K562 (cell line): ENCODE data around the gene COA5. TPM values are rescaled to one million over a fixed set of nuclear protein-coding genes. Genes with fewer than 3 reads are reported as not detected.

Experiments used
- ATAC-seq: fragments of 200-7000 bp; cut with Tn5 transposase; 3 replicates; pipeline ENCODE4 v1.9.1; 2020; ENCODE audit warnings: moderate library complexity
- BruUV-seq: library from RNA; stranded (reverse); fragments of 400-500 nt; replicated peaks from 2 replicates; lab custom pipeline; 2021; lab: Mats Ljungman, UMichigan
- CTCF ChIA-PET: fragments of 300-600 bp; formaldehyde crosslinking; extraction: SDS; loops from one replicate; lab custom pipeline; 2021; ENCODE audit warnings: low intra/inter-chr PET ratio; lab: Yijun Ruan, JAX
- POLR2A ChIA-PET: fragments of 300-600, 350-650 bp; sonication (Branson Sonifier 250); formaldehyde crosslinking; extraction: SDS; loops from one replicate; lab custom pipeline; 2021; ENCODE audit warnings: antibody characterized with exemption, inconsistent platforms; lab: Yijun Ruan, JAX
- DNase-seq, 4 experiments: peaks; one replicate each; pipeline versions ENCODE4 v3.0.0 to v3.0.0-alpha.2; 2011 to 2018; ENCODE audit warnings: low spot score in 3 of 4, mixed read lengths in 3 of 4; ENCODE audit errors: extremely low read depth in 1 of 4
- FAIRE-seq: peaks from 2 replicates; lab custom pipeline; 2011; peaks lifted over from hg19 to GRCh38; lab: Jason Lieb, UNC
- H2AFZ ChIP-seq: 2 replicates; pipeline ENCODE4 v1.6.0; 2011; ENCODE audit warnings: low read depth, low read length, control low read depth, inconsistent platforms
- H3K27ac ChIP-seq: fragments of 200-600 bp; 3 replicates; pipeline ENCODE4 v1.8.0; 2011; ENCODE audit warnings: low read depth, mild to moderate bottlenecking, control low read depth, inconsistent platforms, low read length, moderate library complexity, mixed read lengths; ENCODE audit errors: extremely low read depth
- H3K27me3 ChIP-seq, 2 experiments: fragments of 300-600 bp in 1 of 2; 2 replicates in 1 of 2; 3 replicates in 1 of 2; pipeline versions ENCODE4 v1.6.0 to v1.8.0; 2011; ENCODE audit warnings: inconsistent platforms in 2 of 2, low read length in 2 of 2, mild to moderate bottlenecking in 1 of 2, mixed read lengths in 1 of 2, moderate library complexity in 1 of 2; ENCODE audit not compliant: control insufficient read depth in 2 of 2, insufficient read depth in 2 of 2
- H3K36me3 ChIP-seq: fragments of 300-600 bp; 3 replicates; pipeline ENCODE4 v1.8.0; 2011; ENCODE audit warnings: mild to moderate bottlenecking, low read length, inconsistent platforms; ENCODE audit not compliant: control insufficient read depth, insufficient read depth
- H3K4me1 ChIP-seq, 2 experiments: fragments of 200-600 bp in 1 of 2; replicated peaks in 1 of 2; 2 replicates in 1 of 2; 3 replicates in 1 of 2; pipeline versions ENCODE4 v1.5.1 to v1.8.0; 2011; ENCODE audit warnings: inconsistent platforms in 2 of 2, low read length in 2 of 2, mild to moderate bottlenecking in 1 of 2, mixed read lengths in 1 of 2, moderate library complexity in 1 of 2; ENCODE audit not compliant: control insufficient read depth in 2 of 2, insufficient read depth in 2 of 2
- H3K4me2 ChIP-seq: 2 replicates; pipeline ENCODE4 v1.6.1; 2011; ENCODE audit warnings: low read length, control low read depth, inconsistent platforms, mixed read lengths; ENCODE audit not compliant: insufficient read depth
- H3K4me3 ChIP-seq: fragments of 200-600 bp; sonication (generic), shearing (Covaris generic); 2 replicates; pipeline ENCODE4 v1.5.1; 2016; ENCODE audit warnings: control low read depth, inconsistent platforms
- H3K79me2 ChIP-seq: fragments of 200-600 bp; 3 replicates; pipeline ENCODE4 v1.8.0; 2011; ENCODE audit warnings: low read length, inconsistent platforms; ENCODE audit not compliant: control insufficient read depth, insufficient read depth
- H3K9ac ChIP-seq, 2 experiments: 2 replicates each; pipeline versions ENCODE4 v1.6.0 to v1.6.1; 2011; ENCODE audit warnings: low read depth in 2 of 2, low read length in 2 of 2, control low read depth in 1 of 2, inconsistent platforms in 1 of 2, mild to moderate bottlenecking in 1 of 2, mixed read lengths in 1 of 2; ENCODE audit not compliant: insufficient read depth in 1 of 2
- H3K9me1 ChIP-seq: one replicate; pipeline ENCODE4 v1.6.0; 2011; ENCODE audit warnings: inconsistent platforms, mild to moderate bottlenecking, low read length, moderate library complexity; ENCODE audit not compliant: control insufficient read depth, insufficient read depth
- H3K9me3 ChIP-seq: replicated peaks from 2 replicates; pipeline ENCODE4 v1.5.1; 2011; ENCODE audit warnings: low read depth, low read length, inconsistent platforms; ENCODE audit not compliant: control insufficient read depth, insufficient read depth
- H4K20me1 ChIP-seq: replicated peaks from 2 replicates; pipeline ENCODE4 v1.6.1; 2011; ENCODE audit warnings: low read length, inconsistent platforms, mixed read lengths; ENCODE audit not compliant: control insufficient read depth, insufficient read depth
- CTCF ChIP-seq, 3 experiments: IDR thresholded peaks in 2 of 3; conservative IDR thresholded peaks in 1 of 3; 2 replicates each; pipeline ENCODE4 v1.5.1; 2011 to 2012; ENCODE audit warnings: low read length in 3 of 3, mild to moderate bottlenecking in 3 of 3, control low read depth in 2 of 3, improper control_type of control experiment in 1 of 3, inconsistent platforms in 1 of 3, low read depth in 1 of 3, mixed read lengths in 1 of 3, moderate library complexity in 1 of 3; ENCODE audit not compliant: insufficient read depth in 2 of 3
- PHF8 ChIP-seq: fragments of 200-600 bp; sonication (generic); IDR thresholded peaks from 2 replicates; pipeline ENCODE4 v1.6.1; 2012; ENCODE audit warnings: mixed run types, mild to moderate bottlenecking, inconsistent platforms, low read length, moderate library complexity, borderline replicate concordance
- POLR2A ChIP-seq: fragments of 450-650 bp; conservative IDR thresholded peaks from 2 replicates; pipeline ENCODE4 v1.6.1; 2016
- SMC3 ChIP-seq: conservative IDR thresholded peaks from 2 replicates; pipeline ENCODE4 v1.6.1; 2011; ENCODE audit warnings: low read depth, low read length, improper control_type of control experiment; ENCODE audit not compliant: insufficient read depth
- STAG1 ChIP-seq: sonication (generic); formaldehyde crosslinking; IDR thresholded peaks from 2 replicates; pipeline ENCODE4 v1.5.0; 2020; ENCODE audit warnings: missing genetic modification reagents, borderline replicate concordance
- ZC3H11A ChIP-seq: IDR thresholded peaks from 2 replicates; pipeline ENCODE4 v1.6.1; 2012; ENCODE audit warnings: low read depth, low read length, improper control_type of control experiment
- ZNF124 ChIP-seq: sonication (generic); formaldehyde crosslinking; IDR thresholded peaks from 2 replicates; pipeline ENCODE4 v1.8.1; 2022; ENCODE audit warnings: missing genetic modification reagents
- WGBS: fragments of 100-300 bp; shearing (Covaris generic); methylation state at CpG from one replicate; pipeline ENCODE4 v1.1.6; 2016; ENCODE audit warnings: low coverage, mixed read lengths; ENCODE audit not compliant: insufficient coverage; ENCODE audit errors: missing lambda C conversion rate; 5-methylcytosine and 5-hydroxymethylcytosine counted together
- in situ Hi-C: fragments of 300-500 bp; cut with MboI; formaldehyde crosslinking; loops from 4 replicates; pipeline ENCODE4 v1.15.0; 2018; ENCODE audit warnings: inconsistent platforms, mixed read lengths
- intact Hi-C: fragments of 100-400 bp; cut with micrococcal nuclease; formaldehyde crosslinking; loops from 2 replicates; pipeline ENCODE4 v1.14.2; 2022
- polyA plus RNA-seq, 8 experiments: library from polyadenylated mRNA; depleted of rRNA in 4 of 8; stranded (reverse) in 5 of 8; unstranded in 3 of 8; fragments of >200 nt; fragmentation: Nextera tagmentation in 2 of 8; fragmentation: Illumina TruSeq in 1 of 8; extraction: Ambion mirVana in 2 of 8; extraction: Trizol in 1 of 8; gene quantifications; 2 replicates each; pipeline versions ENCODE4 v1.2.1 to v1.2.3, GENCODE V29; 2011 to 2014; ENCODE audit warnings: inconsistent platforms in 1 of 8, missing spikeins in 1 of 8
- total RNA-seq, 7 experiments: library from RNA; depleted of rRNA in 6 of 7; stranded (reverse); fragments of >200 nt in 6 of 7; fragmentation: Illumina TruSeq in 2 of 7; extraction: Trizol in 2 of 7; gene quantifications; 2 replicates each; pipeline versions ENCODE4 v1.2.1 to v1.2.3, GENCODE V29; 2011 to 2021; ENCODE audit warnings: low replicate concordance in 1 of 7
- TF ChIP-seq, protein P1 (sequence below): fragments of 450-650 bp; formaldehyde crosslinking; IDR thresholded peaks from 2 replicates; pipeline ENCODE4 v1.4.0; 2020; ENCODE audit warnings: mild to moderate bottlenecking, moderate library complexity
- TF ChIP-seq, protein P2 (sequence below), 2 experiments: fragments of 450-650 bp; formaldehyde crosslinking in 1 of 2; IDR thresholded peaks; 2 replicates each; pipeline versions ENCODE4 v1.4.0 to v1.6.1; 2014 to 2020; ENCODE audit warnings: mild to moderate bottlenecking in 2 of 2, borderline replicate concordance in 1 of 2, low read depth in 1 of 2

COA5 gene
- total and polyA plus RNA-seq, 9 of the 15 experiments (the other 6 are each of a cell fraction or from before 2014, with no cell fraction given), result 17.9 to 77.6 (median 33.4) TPM

DNA sequence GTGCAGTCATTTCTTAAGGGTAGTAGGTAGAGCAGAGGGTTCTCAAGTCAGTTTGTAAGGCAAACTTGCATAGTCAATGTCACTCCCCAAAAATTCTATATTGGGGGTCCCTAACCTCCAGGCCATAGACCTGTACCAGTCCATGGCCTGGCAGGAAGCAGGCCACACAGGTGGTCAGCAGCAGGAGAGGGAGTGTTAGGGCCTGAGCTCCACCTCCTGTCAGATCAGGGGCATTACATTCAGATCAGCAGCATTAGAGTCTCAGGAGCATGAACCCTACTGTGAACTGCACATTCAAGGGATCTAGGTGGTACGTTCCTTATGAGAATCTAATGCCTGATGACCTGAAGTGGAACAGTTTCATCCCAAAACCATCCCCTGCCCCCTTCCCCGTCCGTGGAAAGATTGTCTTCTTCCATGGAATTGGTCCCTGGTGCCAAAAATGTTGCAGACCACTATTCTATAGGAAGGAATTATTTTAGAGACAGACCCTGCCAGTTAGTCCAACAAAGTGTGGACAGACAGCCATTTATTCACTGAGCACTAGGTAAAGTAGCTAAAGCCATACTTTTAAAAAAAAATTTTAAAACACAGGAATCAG is 6.7 kb downstream of the COA5 start:
- no TSS peak for BruUV-seq
- peaks cover 77% of the 10 kb centered on the region; the same call in 2 of the 3 replicates for H3K36me3 ChIP-seq
- FAIRE-seq (peak; percentile 87), ATAC-seq (peak; percentile 96), DNase-seq (peak in 3 of 4 experiments; percentile 31 to 52 (median 49))
- H3K4me3 ChIP-seq, result no peak overlapping the region
- no peaks in the 10 kb centered on the region; the same call in 1 of the 2 replicates for H4K20me1 ChIP-seq
- intact Hi-C loops (loop anchor here (1.0 kb wide), 1 partner anchor 188 kb away; no protein-coding TSS in a partner anchor), in situ Hi-C loops (loop anchor here (5.0 kb wide), 1 partner anchor 189 kb away; no protein-coding TSS in a partner anchor)
- H3K27ac ChIP-seq, result no peak overlapping the region
- ChIA-PET POLR2A (no interaction called here), CTCF (interaction anchor here (2.6 kb wide), 1 partner anchor 189 kb away, joined by 12 read pairs; no protein-coding TSS in a partner anchor)
- peaks cover 22% of the 10 kb centered on the region for H3K79me2 ChIP-seq
- no peaks in the 10 kb centered on the region for H3K27me3 ChIP-seq
- no peak overlapping the region for H2AFZ ChIP-seq
- no peak overlapping the region for H3K4me2 ChIP-seq
- WGBS, result 39% methylated on average over 3 of the region's 3 CpGs
- H3K9me1 ChIP-seq, result no peaks in the 10 kb centered on the region
- H3K4me1 ChIP-seq, result no peaks in the 10 kb centered on the region; a peak in 1 of 5 replicates
- H3K9ac ChIP-seq, result no peak overlapping the region
- H3K9me3 ChIP-seq, result no peaks in the 10 kb centered on the region
- TF ChIP-seq, protein P1, sequence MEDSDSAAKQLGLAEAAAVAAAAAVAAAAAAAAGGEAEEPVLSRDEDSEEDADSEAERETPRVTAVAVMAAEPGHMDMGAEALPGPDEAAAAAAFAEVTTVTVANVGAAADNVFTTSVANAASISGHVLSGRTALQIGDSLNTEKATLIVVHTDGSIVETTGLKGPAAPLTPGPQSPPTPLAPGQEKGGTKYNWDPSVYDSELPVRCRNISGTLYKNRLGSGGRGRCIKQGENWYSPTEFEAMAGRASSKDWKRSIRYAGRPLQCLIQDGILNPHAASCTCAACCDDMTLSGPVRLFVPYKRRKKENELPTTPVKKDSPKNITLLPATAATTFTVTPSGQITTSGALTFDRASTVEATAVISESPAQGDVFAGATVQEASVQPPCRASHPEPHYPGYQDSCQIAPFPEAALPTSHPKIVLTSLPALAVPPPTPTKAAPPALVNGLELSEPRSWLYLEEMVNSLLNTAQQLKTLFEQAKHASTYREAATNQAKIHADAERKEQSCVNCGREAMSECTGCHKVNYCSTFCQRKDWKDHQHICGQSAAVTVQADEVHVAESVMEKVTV (CRISPR knock-in tag), result peak; percentile 44; the same call in 1 of the 2 replicates
- no peak for TF ChIP-seq PHF8
- TF ChIP-seq, protein P2, sequence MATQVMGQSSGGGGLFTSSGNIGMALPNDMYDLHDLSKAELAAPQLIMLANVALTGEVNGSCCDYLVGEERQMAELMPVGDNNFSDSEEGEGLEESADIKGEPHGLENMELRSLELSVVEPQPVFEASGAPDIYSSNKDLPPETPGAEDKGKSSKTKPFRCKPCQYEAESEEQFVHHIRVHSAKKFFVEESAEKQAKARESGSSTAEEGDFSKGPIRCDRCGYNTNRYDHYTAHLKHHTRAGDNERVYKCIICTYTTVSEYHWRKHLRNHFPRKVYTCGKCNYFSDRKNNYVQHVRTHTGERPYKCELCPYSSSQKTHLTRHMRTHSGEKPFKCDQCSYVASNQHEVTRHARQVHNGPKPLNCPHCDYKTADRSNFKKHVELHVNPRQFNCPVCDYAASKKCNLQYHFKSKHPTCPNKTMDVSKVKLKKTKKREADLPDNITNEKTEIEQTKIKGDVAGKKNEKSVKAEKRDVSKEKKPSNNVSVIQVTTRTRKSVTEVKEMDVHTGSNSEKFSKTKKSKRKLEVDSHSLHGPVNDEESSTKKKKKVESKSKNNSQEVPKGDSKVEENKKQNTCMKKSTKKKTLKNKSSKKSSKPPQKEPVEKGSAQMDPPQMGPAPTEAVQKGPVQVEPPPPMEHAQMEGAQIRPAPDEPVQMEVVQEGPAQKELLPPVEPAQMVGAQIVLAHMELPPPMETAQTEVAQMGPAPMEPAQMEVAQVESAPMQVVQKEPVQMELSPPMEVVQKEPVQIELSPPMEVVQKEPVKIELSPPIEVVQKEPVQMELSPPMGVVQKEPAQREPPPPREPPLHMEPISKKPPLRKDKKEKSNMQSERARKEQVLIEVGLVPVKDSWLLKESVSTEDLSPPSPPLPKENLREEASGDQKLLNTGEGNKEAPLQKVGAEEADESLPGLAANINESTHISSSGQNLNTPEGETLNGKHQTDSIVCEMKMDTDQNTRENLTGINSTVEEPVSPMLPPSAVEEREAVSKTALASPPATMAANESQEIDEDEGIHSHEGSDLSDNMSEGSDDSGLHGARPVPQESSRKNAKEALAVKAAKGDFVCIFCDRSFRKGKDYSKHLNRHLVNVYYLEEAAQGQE (IDR thresholded peaks at IDR 0.05; ENCODE audit: borderline replicate concordance), result peak; percentile 56; the same call in 1 of the 2 replicates
- TF ChIP-seq, protein P2 (CRISPR knock-in tag; IDR thresholded peaks at IDR 0.05; ENCODE audit: low read depth), result no peak
- 0 out of 2 replicates have a peak, but pooled peaks have one; percentile 28 for TF ChIP-seq ZC3H11A
- TF ChIP-seq POLR2A, result 0 out of 2 replicates have a peak, but pooled peaks have one; percentile 33
- peak; percentile 52; the same call in 1 of the 2 replicates for TF ChIP-seq STAG1
- peak; percentile 71 to 75 (median 72) for TF ChIP-seq CTCF (IDR thresholded peaks at IDR 0.05 in 2 of 3, conservative IDR thresholded peaks at IDR 0.05 in 1 of 3; ENCODE audit: insufficient read depth in 2 of 3, low read depth in 1 of 3, low read length in 3 of 3)
- TF ChIP-seq SMC3, result peak; percentile 81
- TF ChIP-seq ZNF124 (CRISPR knock-in tag), result no peak
